HG02981 (cell line): Measurements from ENCODE around the gene SCAMP5.
A peak's percentile ranks its signal among the peaks of the same experiment; 100 is the strongest.

Experiments
- ATAC-seq: cut with Tn5 transposase; IDR thresholded peaks from one replicate; pipeline ENCODE4 v1.9.1; 2021; ENCODE audit warnings: mild to moderate bottlenecking, moderate library complexity; ENCODE audit not compliant: unreplicated experiment

The SCAMP5 gene

GRCh38 chr15:74995182-74995778 is at the start of gene SCAMP5:
TSS of gene SCAMP5 (plus strand) at chr15:74995563. CDS start at chr15:75011840, 16,277 bp downstream.
- ATAC-seq, result peak; percentile 66

GRCh38 chr15:74950078-74950908 is 45.1 kb upstream of the SCAMP5 start:
- ATAC-seq, result no peak

- no peak for ATAC-seq
Observed at GRCh38 chr15:74951006-74951405, 44.4 kb upstream of the SCAMP5 start.

GRCh38 chr15:74954515-74954914 is 40.8 kb upstream of the SCAMP5 start:
- no peak for ATAC-seq

- no peak for ATAC-seq
Observed at GRCh38 chr15:74955017-74955416, 40.3 kb upstream of the SCAMP5 start.

- ATAC-seq, result peak; percentile 40
Observed at GRCh38 chr15:74955796-74956647, 39.3 kb upstream of the SCAMP5 start.

GRCh38 chr15:74956648-74957475 is 38.5 kb upstream of the SCAMP5 start, which contains the start of gene RPP25:
TSS of gene RPP25 (minus strand) at chr15:74956772. CDS start at chr15:74956583, 189 bp downstream.
- ATAC-seq, result peak; percentile 64

GRCh38 chr15:74957476-74958035 is 37.8 kb upstream of the SCAMP5 start:
- ATAC-seq, result no peak

- ATAC-seq, result no peak
Observed at GRCh38 chr15:74958320-74958907, 36.9 kb upstream of the SCAMP5 start.

GRCh38 chr15:74958908-74959585 is 36.3 kb upstream of the SCAMP5 start:
- ATAC-seq, result no peak

GRCh38 chr15:74959586-74959939 is 35.8 kb upstream of the SCAMP5 start:
- no peak for ATAC-seq

GRCh38 chr15:74960286-74960685 is 35.1 kb upstream of the SCAMP5 start:
- ATAC-seq, result no peak

GRCh38 chr15:74960995-74961588 is 34.3 kb upstream of the SCAMP5 start:
- ATAC-seq, result no peak

GRCh38 chr15:74961616-74962015 is 33.7 kb upstream of the SCAMP5 start:
- ATAC-seq, result no peak

- no peak for ATAC-seq
Observed at GRCh38 chr15:74962219-74962618, 33.1 kb upstream of the SCAMP5 start.

GRCh38 chr15:74962671-74963070 is 32.7 kb upstream of the SCAMP5 start:
- no peak for ATAC-seq

GRCh38 chr15:74963213-74963612 is 32.1 kb upstream of the SCAMP5 start:
- no peak for ATAC-seq

GRCh38 chr15:74964794-74965193 is 30.6 kb upstream of the SCAMP5 start:
- ATAC-seq, result no peak

- ATAC-seq, result no peak
Observed at GRCh38 chr15:74967670-74968069, 27.7 kb upstream of the SCAMP5 start.
